ENCODE measurements around the gene XYLT2.
"Not testable (repeated sequence)": the region's sequence is repeated elsewhere in the genome, so short reads cannot be mapped to it uniquely, and the experiment has no call there.

XYLT2 gene

DNA sequence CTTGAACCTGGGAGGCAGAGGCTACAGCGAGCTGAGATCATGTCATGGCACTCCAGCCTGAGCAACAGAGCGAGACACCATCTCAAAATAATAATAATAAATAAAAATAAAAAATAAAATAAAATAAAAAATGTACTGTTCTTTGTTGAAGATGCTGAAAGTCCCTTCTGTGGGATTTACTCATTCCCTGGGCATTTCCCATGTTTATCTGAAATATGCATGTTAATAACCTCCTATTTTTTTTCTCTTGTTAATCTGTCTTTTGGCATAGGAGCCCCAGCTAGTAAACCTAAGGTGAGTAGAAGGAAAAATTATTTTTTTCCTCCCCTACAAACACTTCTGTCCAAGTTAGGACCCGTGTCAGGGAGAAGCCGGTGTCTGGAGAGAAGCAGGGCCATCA lies 37.3 kb upstream of the XYLT2 start:
- no peak overlapping the region for H3K4me3 ChIP-seq (ENCODE audit: low read length)
- WGBS: 94% methylated on average over 3 of the region's 4 CpGs

DNA sequence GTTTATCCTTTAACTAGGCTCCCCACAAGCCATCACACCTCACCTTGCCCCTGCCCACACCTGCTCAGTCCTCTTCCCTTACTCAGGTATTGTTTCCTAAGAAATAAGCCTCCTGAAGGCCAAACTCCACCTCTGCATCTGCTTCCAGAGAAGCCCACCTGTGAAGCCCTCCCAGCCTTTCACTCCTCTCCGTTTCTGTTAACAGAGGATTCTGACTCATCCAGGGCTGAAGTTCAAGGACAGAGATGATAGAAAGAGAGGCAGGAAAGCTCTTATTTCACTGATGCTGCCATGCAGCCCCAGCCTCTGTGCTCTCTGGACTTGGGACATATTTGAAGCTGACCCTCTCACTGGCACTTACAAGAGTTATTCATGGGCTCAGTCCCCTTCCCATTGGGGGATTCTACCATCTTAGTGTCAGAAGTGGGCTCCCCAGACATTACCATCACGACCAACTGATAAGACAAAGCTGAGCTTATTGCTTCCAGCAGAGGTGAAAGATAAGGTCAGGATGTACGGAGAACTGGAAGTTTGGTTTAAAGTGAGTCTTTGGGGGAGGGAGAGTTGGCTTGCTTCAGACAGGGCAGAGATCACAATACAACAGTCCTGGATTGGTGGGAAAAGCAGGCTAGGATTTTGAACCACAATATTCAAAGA lies 35.3 kb upstream of the XYLT2 start:
- H3K36me3 ChIP-seq (ENCODE audit: insufficient read depth, low read length): no peaks in the 10 kb centered on the region
- no peaks in the 10 kb centered on the region for H3K9me3 ChIP-seq (ENCODE audit: insufficient read depth, low read depth, low read length)
- H3K27me3 ChIP-seq (ENCODE audit: insufficient read depth, low read length): no peaks in the 10 kb centered on the region
- no peak overlapping the region for H3K4me3 ChIP-seq (ENCODE audit: low read length)
- WGBS: 76% methylated on average over 3 of the region's 3 CpGs
- H3K4me1 ChIP-seq (ENCODE audit: insufficient read depth, low read length): peaks cover 9% of the 10 kb centered on the region; the same call in 1 of the 2 replicates
- no peak overlapping the region for H3K9ac ChIP-seq (ENCODE audit: low read depth, low read length)
- H3K27ac ChIP-seq (ENCODE audit: low read depth, low read length): peak overlapping the region; percentile 28; the same call in 1 of the 2 replicates

More for the DNA sequence above, 37.3 kb upstream of the XYLT2 start:
- Histone ChIP-seq H3K9ac (ENCODE audit: low read depth, low read length) (no peak overlapping the region), H3K36me3 (ENCODE audit: insufficient read depth, low read length) (no peaks in the 10 kb centered on the region), H3K27me3 (ENCODE audit: insufficient read depth, low read length) (no peaks in the 10 kb centered on the region), H3K4me1 (ENCODE audit: insufficient read depth, low read length) (peaks cover 9% of the 10 kb centered on the region), H3K9me3 (ENCODE audit: insufficient read depth, low read depth, low read length) (no peaks in the 10 kb centered on the region), H3K27ac (ENCODE audit: low read depth, low read length) (no peak overlapping the region)

DNA sequence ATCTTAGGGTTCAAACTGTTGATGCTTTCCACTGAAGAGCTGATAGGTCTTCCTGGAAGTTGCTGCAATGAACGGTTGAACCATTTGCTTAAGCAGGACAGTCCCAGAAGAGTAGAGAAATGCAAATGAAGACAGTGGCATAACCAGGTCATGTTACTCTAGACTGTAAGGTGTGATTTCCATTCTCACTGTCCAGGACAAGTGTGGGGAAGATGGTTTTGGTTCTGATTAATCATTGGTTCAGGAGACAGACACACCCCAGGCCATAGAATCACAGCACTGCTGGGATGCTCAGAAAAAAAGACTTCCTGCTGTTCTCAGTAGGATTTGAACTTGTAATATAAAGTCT lies 34.8 kb upstream of the XYLT2 start:
- Histone ChIP-seq H3K27ac (ENCODE audit: low read depth, low read length) (peak overlapping the region; percentile 28; the same call in 1 of the 2 replicates), H3K4me3 (ENCODE audit: low read length) (no peak overlapping the region), H3K9ac (ENCODE audit: low read depth, low read length) (no peak overlapping the region), H3K27me3 (ENCODE audit: insufficient read depth, low read length) (no peaks in the 10 kb centered on the region), H3K4me1 (ENCODE audit: insufficient read depth, low read length) (peaks cover 9% of the 10 kb centered on the region; the same call in 1 of the 2 replicates), H3K9me3 (ENCODE audit: insufficient read depth, low read depth, low read length) (no peaks in the 10 kb centered on the region), H3K36me3 (ENCODE audit: insufficient read depth, low read length) (no peaks in the 10 kb centered on the region)
- WGBS: 69% methylated on average over 1 of the region's 1 CpG

DNA sequence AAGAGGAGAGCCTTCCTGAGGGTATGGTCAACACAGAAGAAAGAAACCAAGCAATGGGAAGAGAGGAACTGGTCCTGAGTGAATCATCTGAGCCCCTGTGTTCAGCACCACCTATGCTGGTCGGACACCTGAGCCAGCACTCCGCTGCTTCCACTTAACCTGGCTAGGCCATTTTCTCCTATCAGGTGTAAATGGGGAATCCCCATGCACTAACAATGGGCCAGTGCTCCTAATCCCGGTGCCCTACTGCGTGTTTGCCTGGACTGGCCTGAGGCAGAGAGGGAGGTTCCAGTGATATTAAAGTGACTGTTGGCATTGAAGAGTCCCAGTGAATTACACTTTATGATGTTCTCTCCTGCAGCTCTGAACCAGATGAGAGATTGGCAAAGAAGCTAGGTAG lies 34.4 kb upstream of the XYLT2 start:
- Histone ChIP-seq H3K9ac (ENCODE audit: low read depth, low read length) (no peak overlapping the region), H3K4me1 (ENCODE audit: insufficient read depth, low read length) (peaks cover 9% of the 10 kb centered on the region; the same call in 1 of the 2 replicates), H3K4me3 (ENCODE audit: low read length) (no peak overlapping the region), H3K36me3 (ENCODE audit: insufficient read depth, low read length) (no peaks in the 10 kb centered on the region), H3K9me3 (ENCODE audit: insufficient read depth, low read depth, low read length) (no peaks in the 10 kb centered on the region), H3K27me3 (ENCODE audit: insufficient read depth, low read length) (no peaks in the 10 kb centered on the region), H3K27ac (ENCODE audit: low read depth, low read length) (no peak overlapping the region)
- WGBS: 56% methylated on average over 4 of the region's 4 CpGs

DNA sequence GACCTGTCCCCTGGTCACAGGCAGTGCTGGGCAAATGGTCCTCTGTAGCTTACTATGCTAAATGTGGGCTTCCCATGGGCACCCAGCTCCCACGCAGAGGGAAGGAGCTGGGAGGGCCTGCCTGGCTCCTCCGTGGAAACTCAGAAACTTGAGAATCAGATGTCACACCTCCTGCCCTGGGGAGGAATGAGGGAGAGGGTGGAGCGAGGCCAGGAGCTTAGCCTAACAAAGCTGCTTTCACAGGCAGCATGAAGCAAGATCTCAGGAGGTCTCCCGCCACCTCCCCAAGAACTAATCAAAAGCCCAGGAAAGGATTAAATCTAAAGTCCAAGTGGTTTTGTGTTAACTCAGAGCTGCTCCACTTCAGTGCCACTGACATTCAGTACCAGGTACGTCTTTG lies 33.6 kb upstream of the XYLT2 start:
- Histone ChIP-seq H3K9me3 (ENCODE audit: insufficient read depth, low read depth, low read length) (no peaks in the 10 kb centered on the region), H3K36me3 (ENCODE audit: insufficient read depth, low read length) (no peaks in the 10 kb centered on the region), H3K27ac (ENCODE audit: low read depth, low read length) (no peak overlapping the region), H3K4me3 (ENCODE audit: low read length) (no peak overlapping the region), H3K4me1 (ENCODE audit: insufficient read depth, low read length) (peaks cover 9% of the 10 kb centered on the region; the same call in 1 of the 2 replicates), H3K9ac (ENCODE audit: low read depth, low read length) (no peak overlapping the region), H3K27me3 (ENCODE audit: insufficient read depth, low read length) (no peaks in the 10 kb centered on the region)
- 53% methylated on average over 5 of the region's 5 CpGs for WGBS

DNA sequence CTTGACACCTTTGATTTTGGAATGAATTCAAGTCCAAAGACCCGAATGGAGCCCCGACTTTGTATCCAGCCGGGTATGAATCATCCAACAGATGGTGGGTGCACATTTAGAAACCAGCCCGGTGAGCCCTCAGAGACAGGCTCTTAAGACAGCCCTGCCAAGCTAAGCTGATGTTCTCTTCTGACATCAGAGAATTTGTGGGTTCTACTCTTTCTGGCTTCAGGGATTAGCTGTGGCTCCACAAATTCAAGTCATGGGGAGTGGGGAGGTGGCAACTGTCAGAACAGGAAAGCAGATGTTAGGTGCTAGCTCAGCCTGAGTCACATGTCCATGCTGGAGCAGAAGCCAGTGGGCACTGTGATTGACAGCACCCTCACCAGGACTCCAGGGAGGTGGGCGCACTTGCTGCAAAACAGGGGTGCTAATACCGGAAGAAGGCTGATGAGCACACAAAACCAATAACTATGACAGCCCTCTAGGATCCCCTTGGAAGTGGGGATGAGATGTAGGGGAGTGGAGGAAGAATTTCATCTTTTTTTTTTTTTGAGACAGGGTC lies 31.4 kb upstream of the XYLT2 start:
- WGBS: 97% methylated on average over 6 of the region's 6 CpGs
- H3K27me3 ChIP-seq (ENCODE audit: insufficient read depth, low read length): no peaks in the 10 kb centered on the region
- H3K9me3 ChIP-seq (ENCODE audit: insufficient read depth, low read depth, low read length): no peaks in the 10 kb centered on the region
- peaks cover 21% of the 10 kb centered on the region; the same call in 1 of the 2 replicates for H3K4me1 ChIP-seq (ENCODE audit: insufficient read depth, low read length)
- no peak overlapping the region for H3K4me3 ChIP-seq (ENCODE audit: low read length)
- no peak overlapping the region for H3K9ac ChIP-seq (ENCODE audit: low read depth, low read length)
- H3K36me3 ChIP-seq (ENCODE audit: insufficient read depth, low read length): no peaks in the 10 kb centered on the region
- H3K27ac ChIP-seq (ENCODE audit: low read depth, low read length): no peak overlapping the region

DNA sequence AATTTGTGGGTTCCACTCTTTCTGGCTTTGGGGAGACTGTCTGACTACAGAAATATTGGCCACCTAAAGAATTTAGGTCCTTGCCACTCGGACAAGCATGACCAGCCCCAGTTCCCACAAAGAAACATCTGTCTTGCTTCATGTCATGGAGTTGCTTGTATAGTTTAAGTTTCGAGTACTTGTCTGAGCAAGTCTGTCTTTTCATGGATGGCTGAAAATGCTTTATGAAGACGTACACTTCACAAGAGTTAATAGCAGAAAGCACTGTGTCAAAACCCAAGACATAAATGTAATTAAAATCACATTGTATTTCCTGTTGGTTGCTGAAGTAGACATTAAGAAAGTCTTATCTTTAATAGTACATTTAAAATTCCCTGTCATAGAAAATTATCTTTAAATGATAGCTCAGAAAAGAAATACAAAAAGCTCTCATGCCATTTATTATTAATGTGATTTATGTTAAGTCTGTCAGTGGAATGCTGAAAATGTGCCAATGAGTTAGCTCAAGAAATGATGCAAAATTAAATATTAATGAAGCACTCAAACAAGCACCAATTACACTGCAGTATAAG lies 29.8 kb upstream of the XYLT2 start:
- H3K36me3 ChIP-seq (ENCODE audit: insufficient read depth, low read length): no peaks in the 10 kb centered on the region

DNA sequence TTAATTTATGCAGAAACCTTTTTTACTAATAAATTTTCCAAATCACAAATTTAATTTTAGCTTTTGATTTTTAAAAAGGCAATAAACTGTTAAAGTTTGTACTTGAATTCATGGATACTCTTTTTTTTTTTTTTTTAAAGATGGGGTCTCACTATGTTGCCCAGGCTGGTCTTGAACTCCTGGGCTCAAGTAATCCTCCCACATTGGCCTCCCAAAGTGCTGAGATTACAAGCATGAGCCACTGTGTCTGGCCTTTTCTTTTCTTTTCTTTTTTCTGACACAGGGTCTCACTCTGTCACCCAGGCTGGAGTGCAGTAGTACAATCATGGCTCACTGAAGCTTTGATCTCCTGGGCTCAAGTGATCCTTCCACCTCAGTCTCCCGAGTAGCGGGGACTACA lies 29.3 kb upstream of the XYLT2 start:
- H3K9me3 ChIP-seq (ENCODE audit: insufficient read depth, low read depth, low read length); H3K27me3 ChIP-seq (ENCODE audit: insufficient read depth, low read length); H3K36me3 ChIP-seq (ENCODE audit: insufficient read depth, low read length); H3K4me3 ChIP-seq (ENCODE audit: low read length); H3K27ac ChIP-seq (ENCODE audit: low read depth, low read length); H3K9ac ChIP-seq (ENCODE audit: low read depth, low read length): not testable (repeated sequence)
- WGBS: 92% methylated on average over 2 of the region's 2 CpGs
- peaks cover 14% of the 10 kb centered on the region; the same call in 1 of the 2 replicates for H3K4me1 ChIP-seq (ENCODE audit: insufficient read depth, low read length)

More for the DNA sequence above, 29.8 kb upstream of the XYLT2 start:
- WGBS: 92% methylated on average over 3 of the region's 3 CpGs
- Histone ChIP-seq H3K9me3 (ENCODE audit: insufficient read depth, low read depth, low read length) (no peaks in the 10 kb centered on the region), H3K27ac (ENCODE audit: low read depth, low read length) (no peak overlapping the region), H3K4me3 (ENCODE audit: low read length) (no peak overlapping the region), H3K4me1 (ENCODE audit: insufficient read depth, low read length) (peaks cover 17% of the 10 kb centered on the region; the same call in 1 of the 2 replicates), H3K27me3 (ENCODE audit: insufficient read depth, low read length) (no peaks in the 10 kb centered on the region), H3K9ac (ENCODE audit: low read depth, low read length) (no peak overlapping the region)

DNA sequence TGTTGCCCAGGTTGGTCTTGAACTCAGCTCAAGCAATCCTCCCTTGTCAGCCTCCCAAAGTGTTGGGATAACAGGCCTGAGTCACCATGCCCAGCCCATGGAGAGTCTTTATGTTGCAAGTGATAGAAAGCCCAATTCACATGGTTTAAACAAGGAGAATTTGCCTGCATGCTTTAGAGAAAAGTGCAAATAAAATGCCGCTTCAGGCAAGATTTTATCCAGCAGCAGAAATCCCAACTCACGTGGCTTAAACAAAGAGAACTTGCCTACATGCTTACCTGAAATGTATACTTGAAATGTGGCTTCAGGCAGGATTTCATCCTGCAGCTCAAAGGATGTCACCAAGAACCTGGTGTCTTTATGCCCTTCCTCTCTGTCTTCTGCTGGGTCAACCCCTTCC lies 28.8 kb upstream of the XYLT2 start:
- H3K27me3 ChIP-seq (ENCODE audit: insufficient read depth, low read length): no peaks in the 10 kb centered on the region
- H3K9me3 ChIP-seq (ENCODE audit: insufficient read depth, low read depth, low read length): no peaks in the 10 kb centered on the region
- no peak overlapping the region for H3K9ac ChIP-seq (ENCODE audit: low read depth, low read length)
- H3K4me1 ChIP-seq (ENCODE audit: insufficient read depth, low read length): peaks cover 14% of the 10 kb centered on the region; the same call in 1 of the 2 replicates
- WGBS: 99% methylated on average over 2 of the region's 2 CpGs
- H3K27ac ChIP-seq (ENCODE audit: low read depth, low read length): no peak overlapping the region
- H3K4me3 ChIP-seq (ENCODE audit: low read length): no peak overlapping the region
- H3K36me3 ChIP-seq (ENCODE audit: insufficient read depth, low read length): no peaks in the 10 kb centered on the region

DNA sequence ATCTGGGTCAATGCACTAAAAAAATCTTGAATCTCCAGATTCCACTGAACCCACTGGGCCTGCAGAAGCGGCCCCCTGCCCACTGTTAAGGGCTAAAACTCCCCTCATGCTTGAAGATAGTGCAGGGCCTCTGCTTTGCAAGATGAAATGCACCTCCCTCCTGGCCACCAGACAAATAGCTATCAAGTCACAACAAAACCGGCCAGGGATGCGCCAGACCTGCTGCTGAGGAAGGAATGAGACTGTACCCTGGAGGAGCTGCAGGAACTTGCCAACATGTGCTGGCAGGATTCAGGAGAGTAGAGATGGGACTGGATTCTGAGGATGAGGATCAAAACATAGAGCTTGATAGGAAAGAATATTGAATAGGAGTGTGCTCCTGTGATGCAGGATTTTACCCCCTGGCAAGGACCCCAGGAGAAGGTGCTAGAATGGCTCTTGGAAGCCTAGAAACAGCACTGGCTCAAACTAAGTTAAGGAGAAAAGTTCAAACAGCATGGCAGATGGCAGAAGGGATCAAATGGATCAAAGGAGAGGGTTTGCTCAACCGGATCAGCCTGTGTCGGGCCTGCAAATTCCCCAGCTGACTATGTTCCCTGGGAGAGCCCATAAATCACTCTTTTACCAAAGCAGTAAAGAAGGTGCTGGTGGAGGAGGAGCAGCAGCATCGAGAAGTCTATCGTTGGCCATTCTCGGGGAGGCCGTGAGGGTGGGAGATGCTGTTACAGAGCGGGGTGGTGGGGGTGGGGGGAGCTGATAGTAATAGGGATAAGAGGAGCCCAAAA lies 27.2 kb upstream of the XYLT2 start:
- Histone ChIP-seq H3K9ac (ENCODE audit: low read depth, low read length) (no peak overlapping the region), H3K27me3 (ENCODE audit: insufficient read depth, low read length) (no peaks in the 10 kb centered on the region), H3K36me3 (ENCODE audit: insufficient read depth, low read length) (no peaks in the 10 kb centered on the region), H3K27ac (ENCODE audit: low read depth, low read length) (no peak overlapping the region), H3K4me1 (ENCODE audit: insufficient read depth, low read length) (peaks cover 14% of the 10 kb centered on the region; the same call in 1 of the 2 replicates), H3K9me3 (ENCODE audit: insufficient read depth, low read depth, low read length) (no peaks in the 10 kb centered on the region), H3K4me3 (ENCODE audit: low read length) (no peak overlapping the region)
- 59% methylated on average over 10 of the region's 10 CpGs for WGBS

Data from HUES64 (cell line).